ENCODE data around the gene PPP1R36. TPM values are rescaled to one million over a fixed set of nuclear protein-coding genes. Genes with fewer than 3 reads are reported as not detected.
"Not testable (repeated sequence)": the region's sequence is repeated elsewhere in the genome, so short reads cannot be mapped to it uniquely, and the experiment has no call there.

Gene PPP1R36
- total RNA-seq, 1 donor from 2014 or later, result 0.25 TPM

DNA sequence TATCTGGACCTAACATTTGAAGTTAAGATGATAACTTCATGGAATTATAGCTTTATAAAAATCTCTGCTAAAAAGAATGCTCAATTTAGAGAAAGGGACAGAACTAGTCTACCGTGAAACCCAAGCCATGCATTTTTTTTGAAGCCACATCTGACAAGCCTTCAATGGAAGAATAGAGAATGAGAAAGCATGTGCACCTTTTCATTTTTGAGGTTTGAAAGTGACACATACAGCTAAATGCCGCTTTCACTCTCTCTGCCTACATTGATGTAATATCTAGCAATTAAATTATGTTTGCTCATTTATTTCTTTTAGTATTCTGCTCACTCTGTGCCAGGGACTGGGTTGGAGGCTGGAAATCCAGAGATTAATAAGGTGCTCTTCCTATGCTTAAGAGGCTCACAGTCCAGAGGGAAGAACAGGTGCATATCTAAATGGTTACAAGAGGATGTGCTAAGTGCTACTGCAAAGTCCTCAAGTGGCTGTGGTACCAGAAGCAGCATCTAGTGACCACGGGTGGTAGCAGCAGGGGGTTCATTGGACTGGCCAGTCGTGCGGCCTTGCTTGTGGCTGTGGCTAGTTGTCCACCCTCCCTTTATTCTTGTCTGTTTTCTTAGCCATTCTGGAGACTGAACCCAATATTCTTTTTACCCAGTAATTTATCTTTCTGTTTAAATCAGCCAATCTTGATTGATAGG lies 60.4 kb downstream of the PPP1R36 start:
- intact Hi-C loops (cut with micrococcal nuclease), result no loop called here

DNA sequence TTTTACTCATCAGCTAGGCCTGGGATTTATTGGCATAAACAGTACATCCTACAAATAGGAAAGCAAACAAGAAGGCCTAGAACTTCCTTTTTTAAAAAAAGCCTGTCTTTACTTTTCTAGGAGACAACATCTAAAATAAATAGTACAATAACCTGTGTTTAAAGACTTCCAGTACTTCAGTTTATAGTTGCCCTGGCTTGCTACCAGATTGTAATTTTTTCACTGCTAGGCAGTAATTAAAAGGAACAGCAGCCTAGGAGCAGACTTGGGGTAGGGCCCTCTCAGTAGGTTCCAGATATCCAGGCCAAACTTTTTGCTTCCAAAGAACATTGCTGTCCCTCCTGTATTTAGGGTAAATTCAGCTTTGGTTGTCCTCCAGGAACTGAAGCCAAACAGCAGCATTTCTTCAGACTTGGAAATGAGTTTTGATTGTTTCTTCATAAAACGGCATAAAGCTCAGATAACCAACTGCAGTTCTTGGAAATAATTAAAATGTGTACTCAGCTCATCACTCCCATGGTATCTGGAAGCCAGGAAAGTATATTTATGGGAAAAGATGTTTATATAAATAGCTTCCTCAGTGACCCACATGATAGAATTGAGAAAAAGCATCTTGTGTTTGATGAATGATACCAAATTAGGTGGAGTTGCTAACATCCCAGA lies 61.7 kb downstream of the PPP1R36 start:
- intact Hi-C loops (cut with micrococcal nuclease), result no loop called here

DNA sequence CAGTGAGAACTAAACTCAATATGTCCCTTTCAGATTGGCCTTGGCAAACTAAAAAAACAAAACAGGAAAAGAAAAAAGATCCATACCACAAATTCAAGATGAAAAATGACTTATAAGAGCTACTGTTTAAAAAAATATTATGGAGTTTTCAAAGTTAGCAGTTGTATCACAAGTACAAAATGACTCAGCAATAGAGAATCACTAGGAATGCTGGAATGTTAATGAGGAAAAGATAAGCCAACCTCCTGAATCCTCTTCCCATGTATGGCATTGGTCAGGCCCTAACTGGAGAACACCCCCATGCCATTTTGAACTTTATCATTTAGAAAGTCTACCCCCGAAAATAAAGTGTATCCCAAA lies 62.2 kb downstream of the PPP1R36 start:
- intact Hi-C loops (cut with micrococcal nuclease), result no loop called here

DNA sequence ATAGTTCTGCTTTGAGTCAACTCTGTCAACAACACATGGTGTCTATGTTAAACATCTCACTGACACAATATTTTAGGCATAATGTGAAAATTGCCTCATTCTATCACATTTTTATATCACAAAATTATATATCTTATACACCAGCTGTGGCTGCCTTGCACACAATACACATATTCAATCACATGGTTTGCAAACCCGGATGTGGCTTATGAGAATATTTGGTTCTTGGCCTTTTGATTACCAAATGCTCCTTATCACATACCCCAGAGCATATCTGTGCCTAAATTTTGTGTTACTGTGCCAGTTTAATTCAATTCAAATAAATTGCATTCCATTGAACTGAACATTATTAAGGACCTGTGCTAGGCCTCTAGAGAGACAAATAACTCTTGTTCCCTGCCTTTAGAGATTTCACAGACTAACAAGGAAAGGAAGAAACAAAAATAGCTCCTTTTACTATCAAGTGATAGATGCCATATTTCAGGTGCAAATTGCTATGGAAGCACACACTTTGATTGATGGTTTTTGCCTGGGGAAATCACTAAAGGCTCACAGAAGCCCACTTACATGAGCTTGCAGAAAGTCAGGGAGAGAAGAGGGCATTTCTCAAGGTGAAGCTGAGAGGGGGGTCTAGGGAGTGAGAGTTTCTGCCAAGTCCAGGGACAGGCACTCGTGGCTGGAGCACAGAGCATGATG lies 63.4 kb downstream of the PPP1R36 start:
- intact Hi-C loops (cut with micrococcal nuclease), result no loop called here

DNA sequence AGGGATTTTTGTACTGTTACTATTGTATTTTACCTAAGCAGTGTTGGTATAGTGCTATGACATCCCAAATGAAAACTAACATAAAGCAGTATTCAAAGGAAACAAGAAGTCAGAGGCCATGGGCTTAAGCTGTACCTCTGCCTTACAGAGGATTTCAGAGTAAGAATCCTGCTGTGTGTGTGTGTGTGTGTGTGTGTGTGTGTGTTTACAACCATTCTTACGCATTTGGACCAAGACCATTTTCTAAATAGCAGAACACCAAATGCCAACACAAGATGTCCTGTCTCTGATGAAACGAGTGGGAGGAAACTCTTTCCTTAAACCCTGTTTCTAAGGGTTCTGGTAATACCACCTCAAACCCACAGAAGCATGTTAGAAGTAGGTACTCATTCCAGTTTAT lies 64.4 kb downstream of the PPP1R36 start:
- intact Hi-C loops (cut with micrococcal nuclease), result no loop called here

DNA sequence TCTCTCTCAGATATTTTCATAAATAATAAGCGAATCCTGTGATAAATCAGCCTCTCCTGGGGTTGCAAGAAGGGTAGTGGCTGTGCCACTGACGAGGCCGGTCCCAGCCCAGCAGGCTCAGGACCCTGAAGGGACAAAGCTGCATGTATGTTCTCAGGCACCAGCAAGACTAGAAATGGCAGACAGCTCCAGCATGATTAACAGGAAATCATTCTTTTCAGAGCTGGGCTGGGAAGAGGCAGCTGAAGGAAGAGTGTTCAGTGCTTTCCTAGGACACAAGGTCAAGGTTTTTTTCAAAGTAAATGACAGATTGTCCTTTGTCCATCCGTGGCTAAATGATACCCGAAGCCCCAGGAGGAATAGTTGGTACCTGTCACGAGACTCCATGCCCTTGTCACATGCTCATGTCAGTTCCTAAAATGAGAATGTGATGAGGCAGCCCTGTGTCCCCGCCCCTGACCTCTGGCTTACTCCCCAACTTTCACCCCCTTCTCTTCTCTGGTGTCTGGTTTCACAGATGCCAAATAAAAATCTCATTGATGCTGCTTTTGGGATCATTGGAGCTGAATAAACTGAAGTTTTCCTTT lies 65.1 kb downstream of the PPP1R36 start:
- intact Hi-C loops (cut with micrococcal nuclease), result no loop called here

DNA sequence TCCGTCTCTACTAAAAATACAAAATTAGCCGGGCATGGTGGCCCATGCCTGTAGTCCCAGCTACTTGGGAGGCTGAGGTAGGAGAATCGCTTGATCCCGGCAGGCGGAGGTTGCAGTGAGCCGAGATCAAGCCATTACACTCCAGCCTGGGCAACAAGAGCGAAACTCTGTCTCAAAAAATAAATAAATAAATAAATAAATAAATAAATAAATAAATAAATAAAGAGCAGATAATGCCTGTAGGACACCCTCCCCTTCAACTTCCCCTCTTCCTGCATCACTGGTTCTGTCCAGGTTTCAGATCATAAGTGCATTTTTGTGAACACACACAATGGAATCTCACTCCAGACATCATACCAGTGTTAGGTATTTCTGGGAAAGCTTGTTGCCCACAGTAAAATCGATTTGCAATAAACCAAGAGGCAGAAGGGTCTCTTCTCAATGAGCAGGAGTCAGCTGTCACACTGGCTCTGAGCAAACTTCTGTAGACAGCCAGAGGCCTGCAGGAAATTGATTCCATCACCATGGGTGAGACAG lies 68.2 kb downstream of the PPP1R36 start:
- intact Hi-C loops (cut with micrococcal nuclease), result not testable (repeated sequence)

DNA sequence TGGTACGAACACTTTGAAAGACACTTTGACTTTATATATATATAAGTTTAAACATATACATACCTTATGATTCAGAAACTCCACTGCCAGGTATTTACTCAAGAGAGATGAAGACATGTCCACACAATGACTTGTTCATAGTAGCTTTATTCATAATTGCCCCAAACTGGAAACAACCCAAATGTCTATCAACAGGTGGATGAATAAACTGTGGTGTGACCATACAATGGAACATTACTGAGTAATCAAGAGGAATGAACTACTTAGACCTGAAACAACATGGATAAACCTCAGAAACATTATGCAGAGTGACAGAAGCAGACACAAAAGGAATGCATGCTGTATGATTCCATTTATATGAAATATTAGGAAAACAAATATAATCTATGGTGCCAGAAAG lies 71.1 kb downstream of the PPP1R36 start:
- intact Hi-C loops (cut with micrococcal nuclease), result no loop called here

DNA sequence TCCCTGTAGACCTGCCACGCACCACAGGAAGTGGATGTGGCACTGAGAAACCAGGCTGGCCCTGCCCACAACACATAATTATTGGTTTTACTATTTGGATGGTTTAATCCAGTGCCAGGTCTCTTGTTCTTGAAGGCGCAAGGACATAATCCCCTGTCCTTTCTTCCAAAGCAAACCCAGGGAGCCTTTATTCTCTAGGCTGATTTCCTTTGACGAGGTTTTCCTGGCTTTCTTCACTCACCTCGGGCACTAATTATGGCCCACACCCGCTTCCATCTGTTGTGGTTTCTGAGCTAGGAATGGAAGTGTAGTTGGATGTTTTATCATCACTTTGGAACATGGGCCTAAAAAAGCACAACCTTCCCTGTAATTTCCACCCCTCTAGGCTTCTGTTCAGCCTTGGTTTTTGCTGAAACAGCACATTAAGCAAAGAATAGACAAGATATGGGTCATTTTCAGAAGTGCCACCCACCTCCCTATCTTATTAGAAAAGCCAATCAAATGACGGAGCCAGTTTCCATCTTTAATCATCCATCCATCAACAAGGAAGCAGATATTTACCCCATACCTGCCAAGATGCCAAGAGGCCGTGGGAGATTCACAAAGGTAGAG lies 73.9 kb downstream of the PPP1R36 start:
- intact Hi-C loops (cut with micrococcal nuclease), result no loop called here

DNA sequence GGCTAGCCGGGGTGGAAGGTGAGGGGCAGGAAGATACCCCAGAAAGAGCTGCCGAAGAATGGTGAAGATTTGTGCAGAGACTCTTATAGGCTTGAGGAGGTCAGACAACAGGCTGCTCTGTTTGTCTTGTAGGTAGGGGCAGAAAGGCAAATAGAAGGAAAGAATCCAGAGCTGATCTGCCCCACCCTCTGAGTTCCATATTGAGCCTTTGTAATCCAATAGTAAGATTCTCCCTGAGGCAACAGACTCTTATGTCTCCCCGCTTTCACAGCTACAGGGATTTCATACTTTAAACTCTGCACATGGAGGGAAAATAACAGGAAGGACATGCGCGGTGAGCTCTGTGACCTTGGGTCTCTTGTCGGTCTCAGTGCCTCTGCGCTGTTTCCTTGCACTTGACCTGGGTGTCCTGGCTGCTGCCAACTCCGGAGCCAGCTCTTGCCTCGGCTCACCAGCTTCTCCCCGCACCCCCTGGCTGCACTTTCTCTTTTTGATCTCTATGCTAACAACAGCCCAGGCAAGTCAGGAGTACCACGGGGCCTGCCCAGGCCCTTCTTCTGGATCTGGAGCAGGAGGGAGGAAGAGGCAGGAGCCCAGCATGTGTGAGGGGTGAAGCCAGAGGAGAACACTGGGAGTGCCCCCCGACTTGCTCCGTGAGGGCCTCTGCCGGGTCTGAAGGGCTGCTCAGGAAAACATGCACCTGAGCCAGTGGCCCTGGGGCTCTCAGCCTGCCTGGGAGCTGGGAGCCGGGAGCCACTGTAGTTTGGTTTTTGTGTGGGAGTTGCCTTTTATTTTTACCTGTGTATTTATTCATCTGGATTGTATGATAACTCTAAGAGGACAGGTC lies 75.8 kb downstream of the PPP1R36 start:
- intact Hi-C loops (cut with micrococcal nuclease), result no loop called here

DNA sequence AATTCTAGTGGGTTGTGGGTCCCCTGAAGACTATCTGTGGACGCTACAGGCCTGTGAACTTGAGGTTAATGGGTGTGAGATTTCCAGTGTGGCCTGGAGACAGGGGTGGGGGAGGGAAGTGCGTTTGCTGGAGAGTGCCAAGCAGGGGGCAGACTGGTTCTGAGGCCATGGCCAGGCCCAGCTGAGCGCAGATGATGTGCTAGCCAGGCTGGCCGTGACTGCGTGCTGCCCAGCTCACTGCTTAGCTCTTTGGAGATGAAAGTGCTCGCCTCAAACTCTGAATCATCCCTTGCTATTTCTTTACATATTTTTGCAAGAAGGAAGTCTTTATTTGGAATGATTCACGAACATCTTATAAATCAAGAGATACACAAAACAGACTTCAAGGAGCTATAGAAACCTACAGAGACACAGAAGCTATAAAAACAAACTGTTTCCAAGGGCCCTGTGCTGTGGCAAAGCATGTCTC lies 79.2 kb downstream of the PPP1R36 start:
- intact Hi-C loops (cut with micrococcal nuclease), result no loop called here

DNA sequence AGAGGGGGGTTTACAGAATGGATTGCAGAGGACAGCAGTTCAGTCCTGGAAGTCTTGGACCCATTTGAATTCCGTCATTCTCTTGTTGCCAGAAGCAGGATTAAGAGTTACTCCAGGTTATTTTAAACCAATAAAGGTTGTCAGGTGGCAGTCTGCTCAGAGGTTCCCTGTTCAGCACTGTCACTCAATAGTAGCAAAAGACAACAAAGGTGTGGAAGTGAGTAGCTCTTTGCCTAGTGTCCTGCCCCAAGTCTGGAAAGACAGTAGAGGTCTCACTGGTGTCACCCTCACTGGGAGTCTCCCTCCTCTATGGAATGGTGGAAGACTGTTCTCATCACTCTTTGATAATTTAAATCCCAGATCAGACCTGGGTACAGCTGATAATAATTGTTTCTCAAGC lies 81.0 kb downstream of the PPP1R36 start:
- intact Hi-C loops (cut with micrococcal nuclease), result no loop called here

DNA sequence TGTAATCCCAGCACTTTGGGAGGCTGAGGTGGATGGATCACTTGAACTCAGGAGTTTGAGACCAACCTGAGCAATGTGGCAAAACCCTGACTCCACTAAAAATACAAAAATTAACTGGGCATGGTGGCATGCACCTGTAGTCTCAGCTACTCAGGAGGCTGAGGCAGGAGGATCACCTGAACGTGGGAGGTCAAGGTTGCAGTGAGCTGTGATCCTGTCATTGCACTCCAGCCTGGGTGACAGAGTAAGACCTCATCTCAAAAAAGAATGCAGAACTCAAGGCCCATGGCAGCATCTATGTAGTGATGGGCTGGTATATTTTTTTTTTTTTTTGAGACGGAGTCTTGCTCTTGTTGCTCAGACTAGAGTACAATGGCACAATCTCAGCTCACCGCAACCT lies 81.5 kb downstream of the PPP1R36 start:
- intact Hi-C loops (cut with micrococcal nuclease), result not testable (repeated sequence)

DNA sequence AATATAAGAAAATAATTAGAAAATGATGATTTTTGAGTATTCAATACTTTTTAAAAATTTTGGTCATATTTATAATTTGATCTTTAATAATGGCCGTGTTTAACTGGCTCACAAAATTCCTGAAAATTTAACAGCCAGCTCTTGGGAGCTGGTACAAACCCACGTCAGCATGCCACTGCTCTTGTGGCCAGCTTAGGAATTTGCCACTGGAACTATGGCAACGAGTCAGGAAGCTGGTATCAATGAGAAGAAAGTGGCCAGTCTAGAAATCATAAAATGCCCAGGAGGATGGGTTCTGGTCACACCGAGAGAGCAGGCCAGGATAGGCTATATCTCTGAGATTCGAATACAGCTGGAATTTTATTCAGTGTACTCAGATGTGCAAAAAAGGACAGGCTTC lies 82.3 kb downstream of the PPP1R36 start:
- intact Hi-C loops (cut with micrococcal nuclease), result no loop called here

DNA sequence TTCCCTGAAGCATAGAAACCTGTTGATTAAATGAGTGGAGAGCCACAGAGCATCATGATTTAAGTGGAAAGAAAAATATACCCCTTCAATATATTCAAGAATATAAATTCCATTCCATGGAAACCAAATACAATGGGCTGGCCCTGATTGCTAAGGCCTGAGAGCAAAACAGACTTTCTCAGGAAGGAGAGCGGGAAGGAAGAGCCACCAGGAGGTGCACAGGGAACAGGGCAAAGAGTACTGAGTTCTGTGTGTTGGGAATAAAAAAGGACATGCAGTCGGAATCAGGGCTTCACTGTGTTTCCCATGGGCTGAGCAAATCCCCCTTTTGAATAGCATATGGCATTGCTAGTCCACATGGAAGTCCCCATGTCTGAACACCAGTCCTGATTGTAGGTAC lies 84.8 kb downstream of the PPP1R36 start:
- intact Hi-C loops (cut with micrococcal nuclease), result no loop called here

DNA sequence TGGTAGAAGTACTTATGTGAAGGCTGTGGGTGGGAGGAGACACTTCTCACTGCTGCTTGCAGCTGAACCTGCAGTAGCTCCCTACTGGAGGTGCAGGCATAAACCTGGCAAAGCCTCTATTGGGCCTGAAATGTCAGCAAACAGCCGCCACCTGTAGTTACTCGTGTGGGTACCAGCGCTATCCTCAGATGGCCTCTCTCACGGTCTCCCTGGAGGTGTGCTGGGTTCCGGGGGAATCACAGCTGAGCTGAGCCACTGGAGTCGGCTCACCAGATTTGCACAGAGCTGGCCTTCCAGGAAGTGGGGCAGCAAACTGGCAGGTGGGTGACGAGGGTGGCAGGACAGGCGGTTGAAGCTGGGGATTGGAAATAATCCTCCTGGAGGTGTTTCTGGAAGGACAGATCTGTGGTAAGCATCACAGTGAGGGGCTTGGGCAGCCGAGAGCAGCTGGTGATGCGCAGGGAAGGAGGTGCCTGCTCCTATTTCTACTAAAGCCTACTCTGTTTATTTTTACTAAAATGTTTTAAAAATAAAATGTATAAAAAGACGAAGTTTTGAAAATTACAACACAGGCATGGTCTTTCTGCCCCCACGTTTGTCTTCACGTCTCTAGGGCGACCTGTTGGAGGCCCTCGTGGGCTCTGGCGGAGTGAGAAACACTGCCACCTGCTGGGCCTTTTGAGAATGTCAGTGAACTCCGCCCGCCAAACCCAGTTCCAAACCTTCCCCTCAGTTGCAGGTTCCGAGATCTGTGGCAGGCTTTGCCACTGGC lies 86.6 kb downstream of the PPP1R36 start:
- intact Hi-C loops (cut with micrococcal nuclease), result loop anchor here (1.0 to 2.0 kb wide), 2 partner anchors 96 to 292 kb away; partner anchors contain the start of gene HSPA2

DNA sequence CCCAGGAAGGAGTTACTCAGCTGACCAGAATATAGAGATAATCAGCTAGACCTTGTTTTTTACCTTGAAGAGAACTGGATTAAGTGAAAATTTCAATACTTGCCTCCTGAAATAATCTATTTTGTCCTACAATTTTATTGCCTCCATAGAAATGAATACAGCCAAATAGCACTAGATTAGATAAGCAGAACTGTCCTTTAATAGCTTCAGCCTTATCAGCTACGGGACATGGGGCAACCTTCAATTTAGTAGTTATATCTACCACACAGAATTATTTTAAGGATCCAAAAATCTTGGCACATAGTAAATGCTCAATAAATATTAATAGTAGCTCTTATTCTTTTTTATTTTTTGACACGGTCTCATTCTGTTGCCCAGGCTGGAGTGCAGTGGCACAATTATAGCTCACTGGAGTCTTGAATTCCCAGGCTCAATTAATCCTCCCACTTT lies 87.2 kb downstream of the PPP1R36 start:
- intact Hi-C loops (cut with micrococcal nuclease), result loop anchor here (1.0 to 2.0 kb wide), 2 partner anchors 96 to 293 kb away; partner anchors contain the start of gene HSPA2

DNA sequence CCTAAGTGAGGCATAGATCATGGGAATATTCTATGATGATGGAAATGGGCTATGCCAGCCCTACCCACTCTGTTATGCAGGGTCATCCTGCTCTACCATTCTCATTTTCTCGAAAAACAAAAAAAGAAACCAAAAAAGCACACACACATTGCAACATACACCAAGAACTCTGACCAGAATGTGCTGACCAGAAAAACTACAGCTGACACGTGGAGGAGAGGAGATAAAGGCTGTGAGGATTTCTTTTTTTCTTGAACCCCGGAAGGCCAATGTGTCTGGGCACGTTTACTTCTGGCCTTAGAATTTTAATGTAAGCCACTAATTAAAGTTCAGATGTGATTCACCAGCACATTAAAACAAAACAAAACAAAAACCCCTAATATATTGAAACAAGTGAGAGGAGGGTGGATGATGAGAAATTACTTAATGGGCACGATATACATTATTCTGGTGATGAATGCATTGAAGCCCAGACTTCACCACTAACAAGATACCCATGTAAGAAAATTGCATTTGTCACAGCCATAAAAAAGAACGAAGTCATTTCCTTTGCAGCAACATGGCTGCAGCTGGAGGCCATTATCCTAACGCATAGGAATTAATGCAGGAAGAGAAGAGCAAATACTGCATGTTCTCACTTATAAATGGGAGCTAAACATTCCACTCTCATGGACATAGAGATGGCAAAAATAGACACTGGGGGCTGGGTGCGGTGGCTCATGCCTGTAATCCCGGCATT lies 88.1 kb downstream of the PPP1R36 start:
- intact Hi-C loops (cut with micrococcal nuclease), result loop anchor here (2.0 kb wide), 1 partner anchor 97 kb away; the partner anchor contains the start of gene HSPA2

DNA sequence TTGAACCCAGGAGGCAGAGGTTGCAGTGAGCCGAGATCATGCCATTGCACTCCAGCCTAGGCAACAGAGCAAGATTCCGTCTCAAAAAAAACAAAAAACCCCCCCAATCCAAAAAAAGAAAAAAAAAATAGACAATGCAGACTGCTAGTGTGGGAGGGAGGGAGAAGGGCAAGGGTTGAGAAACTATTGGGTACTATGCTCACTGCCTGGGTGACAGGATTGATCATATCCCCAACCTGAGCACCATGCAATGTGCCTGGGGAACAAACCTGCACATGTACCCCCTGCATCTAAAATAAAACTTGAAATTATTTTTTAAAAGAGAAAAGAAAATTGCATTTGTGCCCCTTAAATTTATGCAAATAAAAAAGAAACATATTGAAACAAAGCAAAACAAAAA lies 88.9 kb downstream of the PPP1R36 start:
- intact Hi-C loops (cut with micrococcal nuclease), result no loop called here
